Testis (tissue), 3 donors: Measurements from ENCODE around the gene TTBK2. TPM values are rescaled to one million over a fixed set of nuclear protein-coding genes. Genes with fewer than 3 reads are reported as not detected.
A peak's percentile ranks its signal among the peaks of the same experiment; 100 is the strongest.

ENCODE experiments used
- DNase-seq: peaks from one replicate; pipeline ENCODE4 v3.0.0-alpha.2; 2019
- H3K27ac ChIP-seq, 2 donors: fragments of 200-600 bp; sonication (generic); one replicate each; pipeline ENCODE4 v1.5.1; 2019
- H3K27me3 ChIP-seq: fragments of 200-600 bp; sonication (generic); one replicate; pipeline ENCODE4 v1.5.1; 2019
- H3K36me3 ChIP-seq: fragments of 200-600 bp; sonication (generic); one replicate; pipeline ENCODE4 v1.5.1; 2017; ENCODE audit warnings: low read depth; ENCODE audit errors: missing control alignments
- H3K4me1 ChIP-seq: fragments of 200-600 bp; sonication (generic); one replicate; pipeline ENCODE4 v1.5.1; 2019
- H3K4me3 ChIP-seq, 2 donors: fragments of 200-600 bp; sonication (generic); one replicate each; pipeline ENCODE4 v1.5.1; 2017 to 2019
- H3K9me3 ChIP-seq: fragments of 200-600 bp; sonication (generic); one replicate; pipeline ENCODE4 v1.5.1; 2017
- POLR2A ChIP-seq: fragments of 450-650 bp; IDR thresholded peaks from one replicate; pipeline ENCODE4 v1.6.1; 2017; ENCODE audit warnings: antibody characterized with exemption, mild to moderate bottlenecking, moderate library complexity
- WGBS, 2 donors: methylation state at CpG; one replicate each; pipeline ENCODE4 v1.1.5; 2018; 5-methylcytosine and 5-hydroxymethylcytosine counted together
- intact Hi-C: fragments of 100-400 bp; cut with DNase I; formaldehyde crosslinking; loops from one replicate; pipeline ENCODE4 v1.15.1; 2023; ENCODE audit warnings: low total_unique reads
- polyA plus RNA-seq: library from polyadenylated mRNA; stranded (reverse); fragments of 350-450 nt; fragmentation: Illumina TruSeq; extraction: RNeasy Lipid Tissue Mini Kit (QIAGEN cat#74804); gene quantifications from one replicate; pipeline ENCODE4 v1.2.3, GENCODE V29; 2014; ENCODE audit warnings: low read depth, low replicate concordance; ENCODE audit not compliant: insufficient read depth
- total RNA-seq, 2 donors: library from RNA; depleted of rRNA; stranded (reverse); fragments of >200 nt; gene quantifications; one replicate each; pipeline ENCODE4 v1.2.3, GENCODE V29; 2016
- TF ChIP-seq, protein P1 (sequence below), 3 experiments: fragments of 450-650 bp in 2 of 3; fragments of 200-600 bp in 1 of 3; sonication (generic) in 1 of 3; IDR thresholded peaks; one replicate each; pipeline ENCODE4 v1.5.1; 2016 to 2019; ENCODE audit warnings: antibody characterized with exemption in 3 of 3, mild to moderate bottlenecking in 2 of 3, moderate library complexity in 1 of 3

Gene TTBK2
- total and polyA plus RNA-seq, 3 donors from 2014 or later, result 37.0 to 80.8 (median 53.7) TPM

- Histone ChIP-seq H3K27me3 (no peaks in the 10 kb centered on the region), H3K36me3 (no peaks in the 10 kb centered on the region), H3K27ac (peak overlapping the region; percentile 76 to 96), H3K4me1 (peaks cover 11% of the 10 kb centered on the region), H3K9me3 (no peaks in the 10 kb centered on the region), H3K4me3 (peak overlapping the region; percentile 80 to 87)
- TF ChIP-seq, protein P1, sequence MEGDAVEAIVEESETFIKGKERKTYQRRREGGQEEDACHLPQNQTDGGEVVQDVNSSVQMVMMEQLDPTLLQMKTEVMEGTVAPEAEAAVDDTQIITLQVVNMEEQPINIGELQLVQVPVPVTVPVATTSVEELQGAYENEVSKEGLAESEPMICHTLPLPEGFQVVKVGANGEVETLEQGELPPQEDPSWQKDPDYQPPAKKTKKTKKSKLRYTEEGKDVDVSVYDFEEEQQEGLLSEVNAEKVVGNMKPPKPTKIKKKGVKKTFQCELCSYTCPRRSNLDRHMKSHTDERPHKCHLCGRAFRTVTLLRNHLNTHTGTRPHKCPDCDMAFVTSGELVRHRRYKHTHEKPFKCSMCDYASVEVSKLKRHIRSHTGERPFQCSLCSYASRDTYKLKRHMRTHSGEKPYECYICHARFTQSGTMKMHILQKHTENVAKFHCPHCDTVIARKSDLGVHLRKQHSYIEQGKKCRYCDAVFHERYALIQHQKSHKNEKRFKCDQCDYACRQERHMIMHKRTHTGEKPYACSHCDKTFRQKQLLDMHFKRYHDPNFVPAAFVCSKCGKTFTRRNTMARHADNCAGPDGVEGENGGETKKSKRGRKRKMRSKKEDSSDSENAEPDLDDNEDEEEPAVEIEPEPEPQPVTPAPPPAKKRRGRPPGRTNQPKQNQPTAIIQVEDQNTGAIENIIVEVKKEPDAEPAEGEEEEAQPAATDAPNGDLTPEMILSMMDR (IDR thresholded peaks at IDR 0.05), result no peak
- no peak for TF ChIP-seq POLR2A
- intact Hi-C loops, result loop anchor here (10.0 kb wide), 1 partner anchor 189 kb away; the partner anchor contains the start of gene TTBK2
- 1% methylated on average over 29 of the region's 55 CpGs; no CpG with 5 or more reads in 1 of the 2 donors for WGBS, 2 donors
- no peak for DNase-seq
These were observed 184.3 kb downstream of the TTBK2 start for GRCh38 chr15:42736178-42736792.

DNA sequence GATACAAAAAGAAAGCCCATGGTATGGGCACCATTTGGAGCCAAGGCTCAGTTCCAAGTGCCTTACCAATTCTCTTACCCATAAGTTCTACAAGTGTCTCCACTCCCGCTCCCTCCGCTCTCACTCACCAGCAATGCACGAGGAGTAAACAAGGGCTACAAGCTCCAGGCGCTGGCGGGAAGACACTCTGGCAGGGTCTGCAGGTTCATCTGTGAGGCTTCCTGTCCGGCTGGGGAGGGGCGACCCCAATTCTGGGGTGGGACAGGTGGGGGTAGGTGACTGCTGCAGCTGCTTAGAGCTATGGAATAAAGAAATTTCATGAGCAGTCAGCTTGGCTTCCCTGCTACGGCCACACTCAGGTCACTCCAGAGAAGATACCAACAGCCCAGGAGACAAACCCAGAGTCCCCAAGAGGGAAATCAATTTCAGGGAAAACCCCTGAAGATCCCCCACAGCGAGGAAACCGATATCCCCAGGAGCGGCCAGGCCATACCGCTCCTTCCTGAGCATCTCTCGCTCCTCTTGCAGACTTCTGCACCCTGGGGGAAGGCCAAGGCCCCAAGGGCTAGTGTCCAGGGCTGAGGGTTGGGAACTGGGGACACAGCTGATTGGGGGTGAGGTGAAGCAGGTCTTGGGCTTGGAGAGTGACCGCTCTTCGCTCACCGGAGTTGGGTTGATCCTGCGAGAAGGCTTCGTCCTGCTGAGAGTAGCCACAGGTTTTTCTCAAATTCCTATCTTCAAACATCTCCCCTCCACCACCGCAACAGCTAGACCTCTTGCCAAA lies 185.0 kb downstream of the TTBK2 start:
- no peaks in the 10 kb centered on the region for H3K27me3 ChIP-seq
- 44 to 64% methylated on average over 8 to 19 of the region's 19 CpGs for WGBS, 2 donors
- H3K4me3 ChIP-seq, result peak overlapping the region; percentile 80 to 87
- TF ChIP-seq, protein P1 (IDR thresholded peaks at IDR 0.05), result no peak
- intact Hi-C loops, result loop anchor here (10.0 kb wide), 1 partner anchor 189 kb away; the partner anchor contains the start of gene TTBK2
- no peaks in the 10 kb centered on the region for H3K9me3 ChIP-seq
- H3K36me3 ChIP-seq, result no peaks in the 10 kb centered on the region
- no peak for DNase-seq
- H3K27ac ChIP-seq, result peak overlapping the region; percentile 25 to 96
- H3K4me1 ChIP-seq, result peaks cover 11% of the 10 kb centered on the region

- Histone ChIP-seq H3K9me3 (no peaks in the 10 kb centered on the region), H3K36me3 (no peaks in the 10 kb centered on the region), H3K27me3 (no peaks in the 10 kb centered on the region), H3K27ac (no peak overlapping the region), H3K4me1 (peaks cover 11% of the 10 kb centered on the region), H3K4me3 (no peak overlapping the region)
- intact Hi-C loops, result loop anchor here (10.0 kb wide), 1 partner anchor 191 kb away; the partner anchor contains the start of gene TTBK2
- TF ChIP-seq POLR2A, result no peak
- TF ChIP-seq, protein P1 (IDR thresholded peaks at IDR 0.05), result no peak
- no peak for DNase-seq
- WGBS, 2 donors, result 79 to 89% methylated on average over 2 to 6 of the region's 6 CpGs
These were observed 186.4 kb downstream of the TTBK2 start for GRCh38 chr15:42734076-42734672.

- 93% methylated on average over 11 of the region's 11 CpGs for WGBS, 2 donors
- intact Hi-C loops, result loop anchor here (10.0 kb wide), 1 partner anchor 192 kb away; the partner anchor contains the start of gene TTBK2
- no peaks in the 10 kb centered on the region for H3K27me3 ChIP-seq
- no peak for DNase-seq
- peaks cover 11% of the 10 kb centered on the region for H3K4me1 ChIP-seq
- no peak overlapping the region for H3K27ac ChIP-seq
- H3K36me3 ChIP-seq, result no peaks in the 10 kb centered on the region
- no peaks in the 10 kb centered on the region for H3K9me3 ChIP-seq
- TF ChIP-seq, protein P1 (IDR thresholded peaks at IDR 0.05), result no peak
- TF ChIP-seq POLR2A, result no peak
- H3K4me3 ChIP-seq, result no peak overlapping the region
These were observed 187.6 kb downstream of the TTBK2 start for GRCh38 chr15:42733027-42733426.
